Pons (tissue), 1 donor: ENCODE results near the gene PPP5C.
A peak's percentile ranks its signal among the peaks of the same experiment; 100 is the strongest.
"Not testable (repeated sequence)": the region's sequence is repeated elsewhere in the genome, so short reads cannot be mapped to it uniquely, and the experiment has no call there.

ENCODE experiments used
- DNase-seq: peaks from one replicate; pipeline ENCODE4 v3.0.0-alpha.2; 2016; ENCODE audit warnings: low spot score

Gene PPP5C

DNA sequence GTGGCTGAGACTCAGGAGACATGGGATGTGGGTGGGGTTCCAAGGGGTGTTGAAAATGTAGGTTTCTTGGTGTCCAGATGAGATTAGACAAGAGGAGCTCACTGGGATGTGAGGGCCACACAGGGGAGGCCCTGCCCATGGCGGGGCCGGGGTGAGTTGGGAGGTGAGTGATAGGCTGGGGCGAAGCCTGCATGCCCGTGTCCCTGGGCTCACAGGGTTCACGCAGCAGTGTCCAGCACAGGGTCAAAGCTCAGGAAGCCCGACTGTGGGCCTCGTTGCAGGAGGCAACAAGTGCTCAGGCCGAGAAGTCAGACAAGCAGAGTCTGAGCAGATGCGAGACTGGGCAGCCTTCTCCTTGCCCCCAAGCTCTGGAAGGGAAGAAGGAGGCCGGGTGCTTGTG is 39.3 kb downstream of the PPP5C start:
- DNase-seq: no peak

DNA sequence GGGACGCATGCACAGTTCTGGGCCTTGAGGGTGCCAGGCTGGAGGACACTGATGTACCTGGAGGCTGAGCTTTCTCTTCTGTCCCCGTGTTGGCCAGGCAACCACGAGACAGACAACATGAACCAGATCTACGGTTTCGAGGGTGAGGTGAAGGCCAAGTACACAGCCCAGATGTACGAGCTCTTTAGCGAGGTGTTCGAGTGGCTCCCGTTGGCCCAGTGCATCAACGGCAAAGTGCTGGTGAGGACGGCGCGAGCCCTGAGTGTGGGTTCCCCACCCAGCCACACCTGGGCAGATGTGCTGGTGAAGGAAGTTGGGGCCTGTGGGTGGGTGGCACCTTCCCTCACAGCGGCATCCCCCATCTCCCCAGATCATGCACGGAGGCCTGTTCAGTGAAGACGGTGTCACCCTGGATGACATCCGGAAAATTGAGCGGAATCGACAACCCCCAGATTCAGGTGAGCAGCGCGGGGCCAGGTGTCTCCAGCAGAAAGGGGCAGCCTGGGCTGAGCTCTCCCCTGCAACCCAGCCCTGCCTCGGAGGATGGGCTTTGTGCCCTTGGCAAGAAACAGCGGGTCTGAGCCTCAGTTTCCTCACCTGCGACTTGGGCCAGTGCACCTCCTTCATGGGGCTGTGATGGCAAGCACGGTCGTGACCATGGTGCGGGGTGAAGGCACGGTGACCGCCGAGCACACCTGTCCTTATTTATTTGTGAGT is 40.3 kb downstream of the PPP5C start:
- no peak for DNase-seq

DNA sequence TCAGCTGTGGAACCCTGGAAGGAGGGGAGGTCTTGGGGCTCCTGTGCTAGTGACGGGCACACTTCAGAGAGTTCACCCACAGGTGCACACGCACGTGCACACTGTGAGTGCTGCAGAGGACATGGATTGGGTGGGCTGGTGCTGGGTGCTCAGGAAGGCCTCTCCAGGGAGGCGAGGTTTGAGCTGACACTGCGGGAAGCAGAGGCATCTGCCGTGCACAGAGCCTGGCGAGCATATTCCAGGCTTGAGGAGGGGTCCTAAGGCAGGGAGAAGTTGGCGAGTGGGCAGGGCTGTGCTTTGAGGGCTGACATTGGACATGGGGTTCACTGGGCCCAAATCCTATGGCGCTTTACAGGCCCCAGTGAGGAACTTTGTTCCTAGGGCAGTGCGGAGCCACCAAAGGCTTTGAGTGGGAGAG is 40.8 kb downstream of the PPP5C start:
- no peak for DNase-seq

DNA sequence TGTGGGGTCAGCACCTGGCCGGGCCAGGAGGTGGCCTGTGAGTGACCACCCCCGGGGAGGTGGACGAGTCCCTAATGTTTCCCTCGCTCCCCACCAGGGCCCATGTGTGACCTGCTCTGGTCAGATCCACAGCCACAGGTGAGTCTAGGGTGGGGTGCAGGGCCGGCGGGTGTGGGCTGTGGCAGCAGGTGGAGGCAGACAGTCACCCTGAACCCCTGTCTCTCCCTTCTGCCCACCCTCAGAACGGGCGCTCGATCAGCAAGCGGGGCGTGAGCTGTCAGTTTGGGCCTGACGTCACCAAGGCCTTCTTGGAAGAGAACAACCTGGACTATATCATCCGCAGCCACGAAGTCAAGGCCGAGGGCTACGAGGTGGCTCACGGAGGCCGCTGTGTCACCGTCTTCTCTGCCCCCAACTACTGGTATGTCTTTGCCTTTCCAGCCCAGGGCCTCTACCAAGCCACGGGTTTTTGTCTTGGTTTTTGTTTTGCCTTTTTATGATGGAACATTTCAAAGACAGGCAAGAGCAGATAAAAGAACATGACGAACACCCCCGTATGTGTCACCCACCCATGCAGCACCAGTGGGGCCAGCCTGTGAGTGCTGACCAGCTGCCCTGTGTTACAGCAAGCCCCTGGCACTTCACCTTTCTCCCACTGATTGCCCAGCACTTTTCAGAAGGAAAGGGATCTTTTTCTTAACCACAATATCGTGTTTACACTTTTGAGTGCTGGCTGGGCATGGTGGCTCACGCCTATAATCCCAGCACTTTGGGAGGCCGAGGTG is 41.6 kb downstream of the PPP5C start:
- no peak for DNase-seq

DNA sequence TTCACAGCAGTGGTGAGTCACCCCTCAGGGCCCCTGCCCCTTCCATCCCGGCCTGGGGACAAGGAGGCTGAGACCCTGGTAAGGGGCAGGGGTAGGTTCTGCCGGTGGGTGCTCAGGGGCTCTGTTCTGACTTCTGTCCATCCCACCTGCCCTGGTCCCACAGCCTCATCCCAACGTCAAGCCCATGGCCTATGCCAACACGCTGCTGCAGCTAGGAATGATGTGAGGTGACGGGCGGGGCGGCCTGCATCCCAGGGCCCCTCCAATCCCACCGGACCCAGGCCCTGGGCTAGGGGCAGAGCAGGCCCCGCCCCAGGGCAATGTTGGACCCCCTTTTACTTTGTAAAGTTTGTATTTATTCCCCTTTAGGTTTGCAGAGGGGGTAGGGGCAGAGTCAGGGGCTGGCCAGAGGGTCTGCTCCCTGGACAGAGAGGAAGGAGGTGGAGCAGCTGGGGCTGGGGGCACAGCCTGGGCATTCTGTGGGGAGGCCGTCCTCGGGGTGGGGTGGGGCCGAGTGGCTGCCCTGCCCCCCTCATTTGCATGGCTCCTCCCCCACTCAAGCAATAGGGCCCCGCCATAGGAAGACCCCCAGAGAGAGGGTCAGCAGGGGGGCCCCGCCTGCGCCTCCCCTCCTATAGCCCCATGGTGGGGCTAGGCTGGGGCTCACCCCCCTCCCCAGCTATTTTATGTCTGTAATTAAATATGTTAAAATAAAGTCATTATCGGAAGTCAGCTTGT is 43.4 kb downstream of the PPP5C start:
- no peak for DNase-seq

DNA sequence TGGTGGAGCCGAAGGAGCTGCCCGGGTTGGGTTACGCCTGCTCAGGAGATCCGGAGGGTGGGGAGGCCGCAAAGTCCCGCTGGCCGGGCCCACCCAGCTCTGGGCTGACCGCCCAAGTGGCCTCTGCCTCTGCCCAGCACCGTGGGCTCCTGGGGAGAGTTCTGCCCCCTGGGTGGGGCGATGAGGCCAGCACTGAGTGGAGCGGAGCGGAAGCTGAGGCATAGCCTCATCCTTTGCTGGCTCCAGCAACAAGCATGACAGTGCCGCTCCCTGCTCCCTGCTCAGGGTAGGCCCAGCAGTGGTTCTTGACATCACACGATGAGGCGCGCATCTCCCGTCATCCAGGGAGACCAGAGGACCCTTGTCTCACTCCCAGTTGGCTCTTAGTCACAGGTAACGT is 44.0 kb downstream of the PPP5C start:
- no peak for DNase-seq

DNA sequence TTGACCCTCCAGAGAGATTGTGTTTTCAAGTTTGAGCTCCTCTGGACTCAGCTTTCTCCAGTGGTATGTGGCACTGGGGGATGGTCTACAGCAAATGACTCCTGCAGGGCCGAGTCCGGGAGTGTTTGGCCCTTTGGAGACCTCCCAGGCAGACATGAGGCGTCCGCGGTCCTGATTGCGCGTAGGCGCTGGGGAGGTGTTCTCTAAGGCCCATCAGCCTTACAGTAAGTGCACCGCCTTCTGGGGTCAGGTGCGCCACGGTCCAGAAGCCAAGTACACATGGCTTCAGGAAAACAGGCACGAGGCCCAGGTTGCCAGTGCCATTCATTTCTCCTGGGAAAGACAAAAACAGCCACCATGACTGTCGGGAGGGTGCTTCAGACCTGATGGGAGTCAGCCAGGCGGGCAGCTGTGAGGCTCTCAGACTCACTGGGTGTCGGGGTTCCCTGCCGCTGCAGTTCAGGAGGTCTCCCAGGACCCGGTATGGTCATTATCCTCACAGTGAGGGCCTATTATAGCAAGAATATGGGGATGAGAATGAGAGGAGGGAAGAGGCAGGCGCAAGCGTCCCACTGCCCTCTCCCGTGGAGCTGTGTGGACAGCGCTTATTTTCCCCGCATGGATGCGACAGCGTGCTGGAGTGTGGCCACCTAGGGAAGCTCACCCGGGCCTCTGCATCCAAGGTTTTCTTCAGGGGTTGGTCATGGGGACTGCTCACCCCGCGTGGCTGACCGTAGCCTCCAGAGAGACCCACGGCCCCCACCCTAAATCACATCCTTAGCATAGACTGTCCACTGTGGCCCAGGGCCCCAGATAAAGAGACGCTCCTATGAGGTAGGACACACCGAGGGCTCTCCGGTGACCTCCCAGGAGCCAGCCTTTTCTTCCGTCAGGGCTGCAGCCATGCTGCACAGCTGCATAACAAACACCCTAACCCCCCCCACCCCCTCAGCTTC is 44.7 kb downstream of the PPP5C start:
- no peak for DNase-seq

DNA sequence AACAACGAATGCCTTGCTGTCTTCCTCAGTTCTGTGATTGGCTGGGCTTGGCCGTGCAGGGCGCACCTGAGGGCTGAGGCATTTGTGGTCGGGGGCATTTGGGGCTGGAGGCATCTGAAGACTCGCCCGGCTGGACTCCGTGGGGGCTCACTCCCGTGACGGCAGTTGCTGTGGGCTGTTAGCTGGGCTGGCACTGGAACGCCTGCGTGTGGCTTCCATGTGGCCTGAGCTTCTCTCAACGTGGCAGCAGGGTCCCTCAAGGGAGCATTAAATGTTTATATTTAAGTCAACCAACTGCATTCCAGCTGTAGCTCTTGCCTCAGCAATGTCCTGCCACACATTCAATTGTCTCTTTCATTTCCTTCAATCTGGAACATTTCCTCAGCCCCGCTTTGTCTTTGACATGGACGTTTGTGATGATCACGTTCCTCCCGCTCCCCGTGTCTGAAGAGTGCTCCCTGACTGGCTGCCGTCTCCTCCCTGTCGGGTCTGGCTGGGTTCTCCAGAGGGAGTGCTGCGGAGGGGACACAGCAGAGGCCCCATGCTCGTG is 45.4 kb downstream of the PPP5C start:
- peak; percentile 57 for DNase-seq

DNA sequence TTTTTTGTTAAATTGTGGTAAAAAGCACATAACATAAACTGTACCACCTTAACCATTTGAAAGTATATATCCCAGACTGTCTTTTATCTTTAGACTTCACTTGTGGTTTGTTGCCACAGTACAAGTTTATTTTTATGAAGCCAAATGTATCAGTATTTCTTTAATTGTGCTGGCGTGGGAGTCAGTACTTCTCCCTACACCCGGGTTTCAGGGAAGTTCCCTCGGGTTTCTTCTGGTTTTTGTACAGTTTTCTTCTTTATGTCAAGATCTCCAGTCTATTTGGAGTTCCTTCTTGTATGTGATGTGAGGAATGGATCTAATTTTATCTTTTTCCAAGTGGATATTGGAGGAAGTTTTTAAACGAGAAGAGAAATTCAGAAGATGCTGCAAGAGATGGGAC is 46.0 kb downstream of the PPP5C start:
- no peak for DNase-seq

DNA sequence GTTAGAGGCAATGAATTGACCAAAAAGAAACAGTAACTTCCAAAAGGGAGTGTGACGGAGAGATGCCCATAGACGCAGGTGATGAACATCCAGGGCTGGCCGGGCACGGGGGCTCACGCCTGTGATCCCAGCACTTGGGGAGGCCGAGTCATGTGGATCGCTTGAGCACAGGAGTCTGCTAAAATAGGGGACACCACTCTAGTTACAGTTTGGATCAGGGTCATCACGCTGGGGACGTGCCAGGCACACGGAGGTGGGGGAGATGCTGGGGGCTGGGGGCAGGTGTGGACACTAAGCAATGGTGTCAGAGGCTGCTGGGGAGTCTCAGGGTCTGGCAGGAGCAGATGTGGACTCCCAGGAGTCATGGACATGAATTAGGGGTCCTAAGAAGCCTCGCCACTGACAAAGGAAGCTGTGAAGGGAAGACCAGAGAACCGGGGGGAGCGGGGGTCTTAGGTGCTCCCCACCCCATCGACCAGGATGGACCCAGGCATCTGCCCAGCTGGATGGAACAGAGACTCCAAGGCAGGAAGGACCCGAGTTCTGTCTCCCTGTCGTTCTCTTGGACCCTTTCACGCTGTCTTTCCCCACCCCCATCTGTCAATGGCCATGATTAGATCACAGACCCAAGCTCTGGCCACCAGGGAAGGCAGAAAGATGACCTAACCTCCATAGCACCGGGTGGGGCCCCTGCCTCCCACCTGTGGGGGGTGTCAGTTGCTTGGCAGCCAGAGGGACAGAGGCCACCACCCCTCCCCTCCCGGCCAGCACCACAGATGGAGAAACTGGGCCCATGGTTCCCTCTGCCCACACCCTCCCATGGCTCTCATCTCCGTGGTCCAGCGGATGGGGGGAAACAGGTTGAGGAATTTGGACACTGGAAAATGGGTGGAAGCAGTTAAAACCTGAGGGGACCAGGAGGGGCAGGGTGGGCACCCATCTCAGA is 46.8 kb downstream of the PPP5C start:
- no peak for DNase-seq

DNA sequence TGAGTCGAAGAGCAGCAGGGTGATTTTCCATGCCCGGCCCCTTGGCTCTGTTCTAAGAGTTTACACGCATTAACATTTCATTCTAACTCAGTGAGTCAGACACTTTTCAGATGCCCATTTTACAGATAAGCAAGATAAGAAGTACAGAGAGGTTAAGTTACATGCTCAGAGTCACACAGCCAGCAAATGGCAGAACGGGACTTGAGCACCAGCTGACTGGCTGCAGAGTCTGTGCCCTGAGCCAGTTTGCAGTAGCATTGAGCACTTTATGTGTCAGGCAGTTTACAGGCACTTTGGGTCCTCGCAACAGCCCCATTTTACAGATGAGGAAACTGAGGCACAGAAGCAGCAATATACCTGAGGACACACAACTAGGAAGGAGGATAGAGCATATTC is 47.5 kb downstream of the PPP5C start:
- no peak for DNase-seq

DNA sequence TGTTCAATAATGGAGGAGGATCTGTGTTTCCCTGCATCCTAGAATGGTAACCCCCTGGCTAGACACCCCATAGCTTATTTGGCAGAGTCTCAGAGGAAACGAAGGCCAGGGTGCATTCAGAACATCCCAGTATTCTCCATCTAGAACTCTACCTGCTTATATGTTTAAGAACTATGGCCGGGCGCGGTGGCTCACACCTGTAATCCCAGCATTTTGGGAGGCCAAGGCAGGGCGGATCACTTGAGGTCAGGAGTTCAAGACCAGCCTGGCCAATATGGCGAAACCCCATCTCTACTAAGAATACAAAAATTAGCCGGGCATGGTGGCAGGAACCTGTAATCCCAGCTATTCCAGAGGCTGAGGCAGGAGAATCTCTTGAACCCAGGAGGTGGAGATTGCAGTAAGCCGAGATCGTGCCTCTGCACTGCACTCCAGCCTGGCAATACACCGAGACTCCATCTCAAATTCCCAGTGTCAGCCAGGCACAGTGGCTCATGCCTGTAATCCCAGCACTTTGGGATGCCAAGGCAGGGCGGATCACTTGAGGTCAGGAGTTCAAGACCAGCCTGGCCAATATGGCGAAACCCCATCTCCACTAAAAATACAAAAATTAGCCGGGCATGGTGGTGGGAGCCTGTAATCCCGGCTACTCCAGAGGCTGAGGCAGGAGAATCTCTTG is 51.1 kb downstream of the PPP5C start:
- not testable (repeated sequence) for DNase-seq

DNA sequence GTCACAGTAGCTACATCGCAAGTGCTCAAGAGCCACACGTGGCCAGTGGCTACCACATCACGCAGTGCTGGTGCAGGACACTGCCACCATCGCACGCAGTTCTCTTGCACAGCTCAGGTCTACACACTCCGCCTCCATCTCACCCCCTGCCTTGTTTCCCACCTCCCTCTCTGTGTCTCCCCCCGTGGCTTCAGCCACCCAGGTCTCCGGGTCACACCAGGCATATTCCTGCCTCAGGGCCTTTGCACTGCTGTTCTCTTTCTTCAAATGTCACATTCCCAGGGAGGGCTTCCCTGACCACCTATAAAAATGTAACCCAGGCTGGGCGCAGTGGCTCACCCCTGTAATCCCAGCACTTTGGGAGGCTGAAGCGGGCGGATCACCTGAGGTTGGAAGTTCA is 55.8 kb downstream of the PPP5C start:
- no peak for DNase-seq

DNA sequence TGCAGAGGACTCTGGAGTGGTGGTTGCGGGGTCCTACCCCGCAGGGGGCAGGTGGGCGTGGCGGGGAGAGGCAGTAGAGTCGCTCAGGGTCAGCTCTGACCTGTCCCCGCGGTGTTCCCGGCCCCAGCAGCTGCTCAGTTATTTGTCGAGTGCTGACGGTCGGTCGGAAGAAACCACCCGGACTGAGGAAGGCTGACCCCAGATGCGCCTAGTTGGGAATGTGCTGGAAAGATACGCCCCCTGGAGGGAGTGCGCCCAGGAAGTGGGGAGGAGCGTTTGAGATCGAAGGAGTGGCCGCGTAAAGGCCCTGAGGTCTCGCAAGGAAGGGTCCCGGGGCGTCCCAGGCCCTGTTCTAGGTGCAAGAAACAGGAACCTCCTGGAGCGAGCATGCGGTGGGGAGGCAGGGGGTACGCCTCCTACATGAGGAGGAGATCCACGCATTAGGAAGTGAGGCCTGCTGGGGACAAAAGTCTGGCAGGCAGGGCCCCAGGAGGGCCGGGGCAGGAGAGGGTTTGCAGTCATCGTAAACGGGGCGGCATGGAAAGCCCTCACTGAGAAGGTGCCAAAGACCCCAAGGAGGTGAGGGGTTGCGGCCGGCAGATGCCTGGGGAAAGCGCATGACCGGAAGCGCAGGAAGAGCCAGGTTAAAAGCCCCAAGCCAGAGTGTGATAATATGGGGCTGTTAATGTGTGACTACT is 57.3 kb downstream of the PPP5C start:
- no peak for DNase-seq

DNA sequence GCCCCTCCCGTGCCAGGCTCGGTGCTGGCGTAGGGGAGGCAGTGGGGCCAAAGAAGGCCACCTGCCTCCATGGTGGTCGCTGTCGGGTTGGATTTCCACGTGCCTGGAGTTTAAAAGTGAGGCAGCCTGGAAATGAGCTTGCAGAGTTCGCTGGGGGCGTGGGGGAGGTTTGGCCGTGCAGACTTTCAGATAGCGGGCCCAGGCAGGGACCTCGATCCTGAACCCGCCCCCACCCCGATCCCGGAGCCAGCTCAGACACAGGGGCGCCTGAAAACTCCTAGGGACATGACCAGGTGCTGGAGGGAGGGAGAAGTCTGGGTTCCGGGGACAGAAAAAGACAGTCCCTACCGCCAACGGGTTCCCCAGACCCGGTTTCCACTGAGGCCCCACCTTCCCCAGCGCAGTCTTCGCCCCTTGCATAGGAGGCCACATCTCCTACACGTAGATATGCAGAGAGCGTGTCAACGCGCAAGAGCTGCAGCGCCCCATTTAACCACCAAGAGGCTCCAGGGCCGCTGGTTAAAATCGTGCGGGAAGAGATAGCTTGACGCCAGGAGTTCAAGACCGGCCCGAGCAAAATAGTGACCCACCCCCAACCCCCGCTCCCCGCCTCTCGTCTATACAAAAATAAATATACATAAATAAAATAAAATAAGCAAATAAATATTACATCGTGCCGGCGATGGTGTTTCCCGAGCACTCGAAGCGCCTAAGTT is 58.0 kb downstream of the PPP5C start:
- no peak for DNase-seq

DNA sequence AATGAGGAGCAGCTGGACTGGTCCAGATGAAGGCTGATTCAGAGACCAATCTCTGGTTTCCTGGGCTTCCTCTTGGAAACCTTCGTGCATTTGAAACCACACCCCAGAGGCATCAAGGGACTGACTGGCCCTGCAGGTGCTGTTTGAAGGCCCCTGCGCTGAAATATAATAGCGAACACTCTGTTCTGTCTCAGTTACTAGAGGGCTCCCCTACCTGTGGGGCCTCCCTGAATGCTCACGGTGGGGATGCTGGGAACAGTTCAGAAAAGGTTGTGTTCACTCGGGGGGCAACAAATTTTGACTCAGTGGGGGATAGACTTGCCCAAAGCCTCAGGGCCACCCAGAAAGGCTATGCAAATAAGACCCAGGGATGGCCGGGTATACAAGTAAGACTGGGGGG is 60.1 kb downstream of the PPP5C start:
- peak; percentile 42 for DNase-seq

DNA sequence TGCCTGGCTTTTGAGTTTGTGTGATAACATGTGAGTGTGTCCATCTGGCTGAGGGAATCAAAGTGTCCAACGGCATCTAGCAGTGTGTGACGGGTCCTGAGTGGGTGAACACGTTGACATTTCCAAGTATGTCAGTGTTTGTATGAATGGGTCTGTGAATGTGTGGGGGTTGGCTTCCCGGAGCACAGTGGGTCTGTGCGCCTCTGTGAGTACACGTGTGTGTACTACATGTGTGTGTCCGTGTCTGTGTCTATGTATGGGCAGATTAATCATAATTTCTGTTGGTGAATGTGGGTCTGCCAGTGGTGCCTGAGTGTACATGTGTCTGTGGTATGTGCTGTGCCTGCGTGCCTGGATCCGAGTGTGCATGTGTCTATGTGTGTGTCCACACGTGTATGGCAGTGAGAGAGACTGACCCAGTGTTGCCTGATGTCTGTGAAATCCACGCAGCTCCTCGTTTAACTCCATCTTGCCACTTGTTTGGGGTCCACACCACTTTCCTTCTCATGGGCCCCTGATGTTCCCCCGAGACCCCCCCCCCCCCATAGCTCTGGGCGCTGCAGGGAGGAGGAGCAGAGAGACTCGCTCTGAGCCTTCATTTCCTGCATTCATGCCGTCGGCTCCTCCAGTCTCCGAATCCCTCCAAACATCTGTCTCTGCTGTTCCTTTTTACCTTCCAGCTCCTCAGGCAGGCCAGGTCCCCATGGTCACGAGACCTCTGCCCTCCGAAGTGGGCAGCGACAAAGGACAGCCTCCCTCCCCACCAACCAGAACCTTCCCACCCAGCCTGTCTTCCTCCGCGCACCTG is 61.2 kb downstream of the PPP5C start:
- DNase-seq: no peak

DNA sequence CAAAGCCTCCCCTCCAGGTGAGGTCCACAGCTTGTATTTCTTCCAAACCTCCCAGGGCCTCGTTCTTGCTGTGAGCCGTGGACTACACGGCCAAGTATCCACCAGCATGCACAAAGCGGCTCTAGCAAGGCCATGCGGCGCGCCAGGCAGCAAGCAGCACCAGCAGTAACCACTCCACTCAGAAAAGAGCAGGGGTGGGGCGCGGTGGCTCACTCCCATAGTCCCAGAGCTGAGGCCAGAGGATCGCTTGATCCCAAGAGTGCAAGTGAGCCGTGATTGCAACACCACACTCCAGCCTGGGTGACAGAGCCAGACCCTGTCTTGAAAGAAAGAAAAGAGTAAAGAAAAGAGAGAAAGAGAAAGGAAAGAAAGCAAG is 61.8 kb downstream of the PPP5C start:
- DNase-seq: peak; percentile 64
